ENCODE measurements around the gene LY6G6C.

LY6G6C gene

DNA sequence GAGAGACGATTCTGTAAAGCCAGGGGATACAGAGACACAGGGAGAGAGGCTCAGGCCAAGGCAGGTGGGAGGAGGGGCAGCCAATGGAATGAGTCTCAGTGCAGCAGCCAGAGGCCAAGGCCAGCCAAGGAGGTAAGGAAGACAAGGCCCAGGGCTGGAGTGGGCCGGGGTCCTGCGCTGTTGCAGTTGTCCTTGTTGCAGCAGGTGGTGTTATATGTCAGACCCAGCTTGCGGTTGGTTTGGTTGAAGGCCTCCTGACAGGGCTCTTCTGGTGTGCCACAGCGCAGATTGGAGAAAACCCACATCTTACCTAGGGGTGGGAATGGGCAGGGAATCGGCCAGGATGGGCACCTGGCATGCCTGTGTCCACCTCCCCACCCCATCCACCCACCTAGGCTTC is 2.5 kb downstream of the LY6G6C start:
- Histone ChIP-seq H4K20me1 (ENCODE audit: insufficient read depth, low read length) (no peaks in the 10 kb centered on the region), H3K4me2 (ENCODE audit: low read length) (no peak overlapping the region), H3F3A (ENCODE audit: insufficient read depth, low read length) (0 out of 2 replicates have a peak, but pooled peaks cover 4% of the 10 kb centered on the region), H3K79me2 (ENCODE audit: insufficient read depth, low read length) (no peaks in the 10 kb centered on the region), H3K4me1 (ENCODE audit: insufficient read depth, low read length, severe bottlenecking) (no peaks in the 10 kb centered on the region), H3K9me3 (ENCODE audit: low read length) (no peaks in the 10 kb centered on the region), H3K27ac (ENCODE audit: low read depth, low read length, poor library complexity, severe bottlenecking) (no peak overlapping the region), H3K9me2 (ENCODE audit: low read depth, low read length) (no peaks in the 10 kb centered on the region), H3K4me3 (ENCODE audit: low read depth, low read length, poor library complexity, severe bottlenecking) (no peak overlapping the region), H3K27me3 (ENCODE audit: insufficient read depth, low read length) (peaks cover 3% of the 10 kb centered on the region; the same call in 1 of the 2 replicates), H3K9ac (ENCODE audit: low read length) (no peak overlapping the region), H3K36me3 (ENCODE audit: insufficient read depth, low read length) (no peaks in the 10 kb centered on the region), H2AFZ (ENCODE audit: low read length) (no peak overlapping the region)
- TF ChIP-seq, protein P1, sequence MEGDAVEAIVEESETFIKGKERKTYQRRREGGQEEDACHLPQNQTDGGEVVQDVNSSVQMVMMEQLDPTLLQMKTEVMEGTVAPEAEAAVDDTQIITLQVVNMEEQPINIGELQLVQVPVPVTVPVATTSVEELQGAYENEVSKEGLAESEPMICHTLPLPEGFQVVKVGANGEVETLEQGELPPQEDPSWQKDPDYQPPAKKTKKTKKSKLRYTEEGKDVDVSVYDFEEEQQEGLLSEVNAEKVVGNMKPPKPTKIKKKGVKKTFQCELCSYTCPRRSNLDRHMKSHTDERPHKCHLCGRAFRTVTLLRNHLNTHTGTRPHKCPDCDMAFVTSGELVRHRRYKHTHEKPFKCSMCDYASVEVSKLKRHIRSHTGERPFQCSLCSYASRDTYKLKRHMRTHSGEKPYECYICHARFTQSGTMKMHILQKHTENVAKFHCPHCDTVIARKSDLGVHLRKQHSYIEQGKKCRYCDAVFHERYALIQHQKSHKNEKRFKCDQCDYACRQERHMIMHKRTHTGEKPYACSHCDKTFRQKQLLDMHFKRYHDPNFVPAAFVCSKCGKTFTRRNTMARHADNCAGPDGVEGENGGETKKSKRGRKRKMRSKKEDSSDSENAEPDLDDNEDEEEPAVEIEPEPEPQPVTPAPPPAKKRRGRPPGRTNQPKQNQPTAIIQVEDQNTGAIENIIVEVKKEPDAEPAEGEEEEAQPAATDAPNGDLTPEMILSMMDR (IDR thresholded peaks at IDR 0.05; ENCODE audit: low read length) = no peak
- TF ChIP-seq EZH2 (IDR thresholded peaks at IDR 0.05; ENCODE audit: borderline replicate concordance, low read length) = no peak

DNA sequence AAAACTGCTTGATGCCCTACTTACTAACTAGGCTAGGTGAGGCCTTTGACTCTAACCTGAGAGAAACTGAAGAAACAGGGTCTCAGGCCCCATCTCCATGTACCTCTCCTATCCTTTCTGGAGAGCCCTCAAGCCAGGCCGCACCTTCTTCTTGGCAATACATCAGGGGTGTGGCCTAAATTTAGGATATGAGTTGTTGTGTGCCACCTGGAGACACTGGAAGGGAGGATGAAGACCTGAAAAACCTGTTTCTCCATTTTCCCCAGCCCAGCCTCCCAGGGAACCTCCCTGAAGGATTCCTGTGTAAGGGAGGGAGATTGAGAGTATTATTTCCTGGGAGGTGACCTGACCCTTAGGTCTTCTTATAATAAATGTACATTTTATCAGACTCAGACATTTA is 3.3 kb downstream of the LY6G6C start:
- H3K4me1 ChIP-seq (ENCODE audit: insufficient read depth, low read length, severe bottlenecking) = no peaks in the 10 kb centered on the region
- H2AFZ ChIP-seq (ENCODE audit: low read length) = no peak overlapping the region
- H3K4me2 ChIP-seq (ENCODE audit: low read length) = no peak overlapping the region
- no peaks in the 10 kb centered on the region for H4K20me1 ChIP-seq (ENCODE audit: insufficient read depth, low read length)
- no peak overlapping the region for H3K27ac ChIP-seq (ENCODE audit: low read depth, low read length, poor library complexity, severe bottlenecking)
- H3K9me3 ChIP-seq (ENCODE audit: low read length) = no peaks in the 10 kb centered on the region
- no peak overlapping the region for H3K9ac ChIP-seq (ENCODE audit: low read length)
- H3K4me3 ChIP-seq (ENCODE audit: low read depth, low read length, poor library complexity, severe bottlenecking) = no peak overlapping the region
- TF ChIP-seq, protein P1 (IDR thresholded peaks at IDR 0.05; ENCODE audit: low read length) = no peak
- no peak for TF ChIP-seq EZH2 (IDR thresholded peaks at IDR 0.05; ENCODE audit: borderline replicate concordance, low read length)
- no peaks in the 10 kb centered on the region for H3K79me2 ChIP-seq (ENCODE audit: insufficient read depth, low read length)
- no peaks in the 10 kb centered on the region for H3K9me2 ChIP-seq (ENCODE audit: low read depth, low read length)
- H3F3A ChIP-seq (ENCODE audit: insufficient read depth, low read length) = 0 out of 2 replicates have a peak, but pooled peaks cover 4% of the 10 kb centered on the region
- peaks cover 3% of the 10 kb centered on the region; the same call in 1 of the 2 replicates for H3K27me3 ChIP-seq (ENCODE audit: insufficient read depth, low read length)
- H3K36me3 ChIP-seq (ENCODE audit: insufficient read depth, low read length) = no peaks in the 10 kb centered on the region

DNA sequence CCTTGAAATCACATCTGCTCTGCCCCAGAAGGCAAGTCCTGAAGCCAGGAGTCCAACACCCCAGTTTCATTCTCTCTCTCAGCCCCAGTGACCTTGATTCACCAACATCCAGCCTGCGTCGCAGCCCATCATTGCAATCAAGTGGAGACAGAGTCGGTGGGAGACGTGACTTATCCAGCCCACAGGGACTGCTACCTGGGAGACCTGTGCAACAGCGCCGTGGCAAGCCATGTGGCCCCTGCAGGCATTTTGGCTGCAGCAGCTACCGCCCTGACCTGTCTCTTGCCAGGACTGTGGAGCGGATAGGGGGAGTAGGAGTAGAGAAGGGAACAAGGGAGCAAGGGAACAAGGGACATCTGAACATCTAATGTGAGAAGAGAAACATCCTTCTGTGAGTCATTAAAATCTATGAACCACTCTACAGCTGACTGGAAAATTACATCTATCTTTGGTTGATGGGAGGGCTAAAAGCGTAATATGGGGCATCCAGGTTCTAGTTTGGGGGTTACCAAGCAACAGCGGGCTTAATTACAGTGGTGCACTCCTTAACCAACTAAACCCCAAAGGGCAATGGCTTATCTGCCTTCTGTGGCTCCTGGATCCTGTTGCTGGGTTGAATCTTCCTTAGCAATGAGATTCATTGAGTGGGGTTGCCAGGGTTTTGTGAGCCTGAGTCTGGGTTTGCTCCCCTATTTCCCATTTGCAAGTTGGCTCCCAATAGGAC is 3.9 kb downstream of the LY6G6C start:
- H3K4me1 ChIP-seq (ENCODE audit: insufficient read depth, low read length, severe bottlenecking) = no peaks in the 10 kb centered on the region
- no peak overlapping the region for H3K27ac ChIP-seq (ENCODE audit: low read depth, low read length, poor library complexity, severe bottlenecking)
- H3K9ac ChIP-seq (ENCODE audit: low read length) = no peak overlapping the region
- 0 out of 2 replicates have a peak, but pooled peaks cover 4% of the 10 kb centered on the region for H3F3A ChIP-seq (ENCODE audit: insufficient read depth, low read length)
- H3K27me3 ChIP-seq (ENCODE audit: insufficient read depth, low read length) = peaks cover 4% of the 10 kb centered on the region; the same call in 1 of the 2 replicates
- no peaks in the 10 kb centered on the region for H4K20me1 ChIP-seq (ENCODE audit: insufficient read depth, low read length)
- H2AFZ ChIP-seq (ENCODE audit: low read length) = no peak overlapping the region
- no peaks in the 10 kb centered on the region for H3K9me2 ChIP-seq (ENCODE audit: low read depth, low read length)
- TF ChIP-seq EZH2 (IDR thresholded peaks at IDR 0.05; ENCODE audit: borderline replicate concordance, low read length) = no peak
- TF ChIP-seq, protein P1 (IDR thresholded peaks at IDR 0.05; ENCODE audit: low read length) = peak; percentile 48
- H3K4me2 ChIP-seq (ENCODE audit: low read length) = no peak overlapping the region
- H3K9me3 ChIP-seq (ENCODE audit: low read length) = no peaks in the 10 kb centered on the region
- H3K36me3 ChIP-seq (ENCODE audit: insufficient read depth, low read length) = no peaks in the 10 kb centered on the region
- H3K4me3 ChIP-seq (ENCODE audit: low read depth, low read length, poor library complexity, severe bottlenecking) = no peak overlapping the region
- H3K79me2 ChIP-seq (ENCODE audit: insufficient read depth, low read length) = no peaks in the 10 kb centered on the region
